Endometrium (tissue), 2 donors: Measurements from ENCODE around the gene FGD3.

Experiments
- FAIRE-seq: peaks from 2 replicates; lab custom pipeline; 2012; peaks lifted over from hg19 to GRCh38; lab: Jason Lieb, UNC
- donor health status: control.
- donor health status: control.

The FGD3 gene

DNA sequence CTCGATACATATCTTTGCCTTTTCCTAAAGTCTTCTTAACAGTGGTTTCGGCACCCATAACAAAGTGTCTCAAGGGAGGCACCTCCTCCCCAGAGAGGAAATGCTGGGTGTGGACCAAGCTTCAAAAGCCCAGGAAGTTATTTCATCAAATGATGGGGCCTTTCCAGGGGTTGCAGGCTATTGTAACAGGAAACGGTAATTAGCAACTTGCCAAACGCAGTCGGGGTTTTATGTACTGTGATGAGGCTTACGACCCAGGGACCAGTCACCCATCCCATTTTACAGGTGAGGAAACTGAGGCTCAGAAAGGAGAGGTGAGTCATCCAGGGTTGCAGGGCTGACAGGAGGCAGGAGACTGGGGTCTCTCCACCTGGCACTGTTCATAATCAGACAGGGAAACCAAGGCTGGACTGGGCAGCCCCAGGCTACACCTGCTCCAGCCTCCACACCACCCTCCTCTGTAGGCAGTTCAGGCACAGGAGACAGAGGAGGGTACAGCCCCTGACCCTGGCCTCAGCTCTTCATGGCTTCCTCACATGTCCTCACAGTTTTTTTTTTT is 81.2 kb downstream of the FGD3 start:
- FAIRE-seq, result no peak

DNA sequence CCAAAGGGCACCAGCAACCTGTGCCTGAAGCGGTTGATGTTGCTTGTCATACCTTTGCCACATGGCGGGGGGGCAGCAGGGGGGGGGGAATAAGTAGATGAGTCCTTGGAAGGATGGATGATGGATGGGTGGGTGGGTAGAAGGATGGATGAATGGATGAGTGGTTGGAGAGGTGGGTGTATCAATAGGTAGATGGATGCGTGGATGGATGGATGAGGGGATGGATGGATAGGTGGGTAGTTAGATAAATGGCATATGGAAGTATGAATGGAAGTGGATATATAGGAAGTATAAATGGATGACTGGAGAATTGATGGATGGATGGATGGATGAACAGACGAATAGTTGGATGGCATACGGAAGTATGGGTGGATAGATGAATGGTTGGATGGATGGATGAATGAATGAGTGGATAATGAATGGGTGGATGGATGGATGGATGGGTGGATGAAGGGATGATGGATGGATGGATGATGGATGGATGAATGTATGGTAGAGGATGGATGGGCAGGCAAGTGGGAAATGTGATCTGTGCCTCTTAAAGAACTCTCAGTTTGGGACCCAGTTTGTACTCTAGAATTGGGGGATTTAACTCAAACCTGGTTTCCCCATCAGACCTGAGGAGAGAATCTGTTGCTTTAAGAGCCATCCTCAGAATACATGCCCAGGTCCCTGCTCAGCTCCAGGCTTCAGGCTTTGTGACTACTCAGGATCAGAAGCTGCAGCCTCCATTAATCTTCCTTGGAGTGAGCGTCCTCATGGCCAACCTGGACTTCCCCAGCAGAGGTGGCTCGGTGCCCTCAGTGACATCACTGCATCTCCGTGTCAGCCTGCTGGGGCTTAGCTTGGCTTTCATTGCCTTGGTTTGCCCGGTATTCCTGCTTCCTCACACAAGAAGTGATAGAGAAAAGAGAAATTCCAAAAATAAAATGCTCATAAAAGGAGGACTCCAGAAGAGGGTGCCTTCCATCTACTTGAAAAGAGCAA is 83.6 kb downstream of the FGD3 start:
- FAIRE-seq, result no peak

DNA sequence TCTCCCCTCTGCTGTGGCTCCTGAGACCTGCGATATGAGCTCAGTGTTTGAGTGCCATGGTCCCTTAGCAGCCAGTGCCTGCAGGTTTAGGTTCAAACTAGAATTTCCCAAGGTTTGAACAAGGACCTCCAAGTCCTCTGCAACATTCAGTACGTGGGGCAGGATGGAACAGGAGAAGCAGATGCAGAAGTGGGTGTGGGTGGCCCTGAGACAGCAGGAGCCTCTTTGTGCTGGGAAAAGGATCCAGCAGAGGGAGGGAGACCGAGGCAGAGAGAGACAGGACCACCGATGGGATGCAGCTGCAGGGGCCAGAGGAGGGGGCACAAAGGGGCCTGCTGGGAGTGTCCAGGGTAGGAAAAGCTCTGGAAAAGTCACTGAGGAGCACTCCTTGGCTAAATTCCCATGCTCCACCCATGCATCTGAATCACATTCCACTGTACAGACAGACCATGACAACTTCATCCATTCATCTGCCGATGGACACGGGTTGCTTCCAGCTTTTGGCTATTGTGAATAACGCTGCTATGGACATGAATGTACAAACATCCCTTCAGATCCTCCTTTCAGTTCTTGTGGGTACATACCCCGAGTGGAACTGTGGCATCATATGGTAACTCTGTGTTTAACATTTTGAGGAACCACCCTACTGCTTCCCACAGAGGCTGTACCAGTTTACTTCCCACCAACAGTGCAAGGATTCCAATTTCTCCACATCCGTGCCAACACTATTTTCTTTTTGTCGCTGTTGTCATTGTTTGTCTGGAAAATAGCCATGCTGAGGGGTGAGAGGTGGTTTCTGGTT is 84.5 kb downstream of the FGD3 start:
- FAIRE-seq, result no peak

DNA sequence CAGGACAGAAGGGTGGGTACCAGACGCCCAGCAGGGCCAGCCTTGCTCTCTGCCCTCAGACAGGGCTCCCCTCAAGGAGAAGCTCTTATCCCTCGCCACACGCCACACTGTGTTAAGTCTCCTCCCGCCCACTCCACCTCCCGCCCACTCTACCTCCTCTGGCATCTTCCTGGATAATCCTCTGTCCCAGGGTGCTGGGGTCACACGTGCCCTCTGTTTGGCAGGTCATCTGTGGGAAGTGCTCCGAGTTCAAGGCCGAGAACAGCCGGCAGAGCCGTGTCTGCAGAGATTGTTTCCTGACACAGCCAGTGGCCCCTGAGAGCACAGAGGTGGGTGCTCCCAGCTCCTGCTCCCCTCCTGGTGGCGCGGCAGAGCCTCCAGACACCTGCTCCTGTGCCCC is 85.2 kb downstream of the FGD3 start:
- no peak for FAIRE-seq

DNA sequence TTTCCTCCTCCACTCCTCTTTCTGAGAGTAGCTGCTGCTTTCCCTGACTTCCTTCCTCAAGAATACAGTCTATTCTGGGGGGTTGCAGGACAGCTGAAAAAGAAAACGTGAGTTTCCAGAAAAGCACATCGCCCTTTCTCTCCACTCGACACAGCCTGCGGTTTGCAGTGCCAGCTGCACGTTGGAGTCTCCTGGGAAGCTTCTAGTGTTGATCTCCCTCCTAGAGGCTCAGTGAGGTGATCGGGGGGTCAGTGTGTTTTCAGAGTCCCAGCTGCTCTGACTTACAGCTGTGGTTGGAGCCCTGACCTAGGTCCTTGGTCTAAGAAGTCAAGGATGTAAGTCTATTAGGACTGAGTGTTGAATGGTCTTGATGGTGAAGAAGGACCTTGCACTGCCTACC is 86.2 kb downstream of the FGD3 start:
- no peak for FAIRE-seq

DNA sequence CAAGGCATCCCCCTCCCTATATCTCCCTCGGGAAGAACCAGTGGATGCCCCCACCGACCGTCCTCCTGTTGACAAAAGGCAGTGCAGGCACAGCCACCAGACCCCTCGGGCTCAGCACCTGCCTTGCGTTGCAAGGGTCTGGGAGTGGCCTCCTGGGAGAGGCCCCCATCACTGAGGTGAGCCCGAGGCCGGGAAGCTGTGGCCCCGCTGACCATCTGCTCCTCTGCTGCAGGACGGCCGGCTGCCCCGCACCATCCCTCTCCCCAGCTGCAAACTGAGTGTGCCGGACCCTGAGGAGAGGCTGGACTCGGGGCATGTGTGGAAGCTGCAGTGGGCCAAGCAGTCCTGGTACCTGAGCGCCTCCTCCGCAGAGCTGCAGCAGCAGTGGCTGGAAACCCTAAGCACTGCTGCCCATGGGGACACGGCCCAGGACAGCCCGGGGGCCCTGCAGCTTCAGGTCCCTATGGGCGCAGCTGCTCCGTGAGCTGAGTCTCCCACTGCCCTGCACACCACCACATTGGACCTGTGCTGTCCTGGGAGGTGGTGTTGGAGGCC is 87.9 kb downstream of the FGD3 start:
- FAIRE-seq, result no peak

DNA sequence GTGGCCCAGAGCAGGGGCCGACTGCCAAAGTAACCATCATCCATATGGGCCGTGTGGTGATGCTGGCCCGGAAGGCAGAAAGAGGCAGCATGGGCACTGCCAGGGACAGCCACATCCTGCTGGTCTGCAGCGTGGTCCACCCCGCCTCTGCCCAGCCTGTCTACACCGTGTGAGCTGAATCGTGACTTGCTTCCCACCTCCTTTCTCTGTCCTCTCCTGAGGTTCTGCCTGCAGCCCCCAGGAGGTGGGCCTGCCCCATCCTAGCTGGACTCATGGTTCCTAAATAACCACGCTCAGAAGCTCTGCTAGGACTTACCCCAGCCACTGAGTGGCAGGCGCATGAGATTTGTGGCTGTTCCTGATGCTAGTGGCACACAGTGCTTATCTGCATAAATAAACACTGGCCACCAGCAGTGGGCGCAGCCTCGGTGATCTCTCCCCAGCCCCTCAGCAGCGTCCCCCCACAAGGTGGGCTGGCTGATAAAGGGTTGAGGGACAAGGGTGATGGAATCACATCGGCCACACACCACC is 88.6 kb downstream of the FGD3 start:
- FAIRE-seq, result no peak

DNA sequence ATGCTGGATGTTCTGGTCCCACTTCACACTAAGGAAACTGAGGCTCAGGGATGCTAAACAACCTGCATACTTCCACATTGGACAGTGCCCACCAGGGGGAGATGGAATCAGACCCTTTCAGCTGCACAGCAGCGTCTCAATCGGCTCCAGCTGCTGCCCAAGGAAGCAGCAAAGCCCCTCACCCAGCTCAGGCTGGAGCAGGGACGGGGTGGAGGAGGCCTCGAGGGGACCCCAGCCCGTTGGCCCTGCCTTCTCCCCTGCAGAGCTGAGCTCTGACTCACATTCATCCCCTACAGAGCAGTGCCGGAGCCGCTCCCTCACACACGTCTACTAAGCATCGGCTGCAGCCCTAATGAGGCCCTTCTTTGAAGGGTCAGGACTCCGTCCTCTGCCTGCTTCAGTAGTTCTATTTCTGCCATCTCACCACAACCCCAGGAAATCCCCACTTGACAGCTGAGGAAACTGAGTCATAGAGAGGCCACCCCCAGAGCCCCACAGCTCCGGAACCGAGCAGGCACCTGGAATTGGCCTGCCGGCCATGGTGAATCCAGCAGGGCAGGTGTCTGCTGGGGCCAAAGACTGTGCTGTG is 89.7 kb downstream of the FGD3 start:
- no peak for FAIRE-seq

DNA sequence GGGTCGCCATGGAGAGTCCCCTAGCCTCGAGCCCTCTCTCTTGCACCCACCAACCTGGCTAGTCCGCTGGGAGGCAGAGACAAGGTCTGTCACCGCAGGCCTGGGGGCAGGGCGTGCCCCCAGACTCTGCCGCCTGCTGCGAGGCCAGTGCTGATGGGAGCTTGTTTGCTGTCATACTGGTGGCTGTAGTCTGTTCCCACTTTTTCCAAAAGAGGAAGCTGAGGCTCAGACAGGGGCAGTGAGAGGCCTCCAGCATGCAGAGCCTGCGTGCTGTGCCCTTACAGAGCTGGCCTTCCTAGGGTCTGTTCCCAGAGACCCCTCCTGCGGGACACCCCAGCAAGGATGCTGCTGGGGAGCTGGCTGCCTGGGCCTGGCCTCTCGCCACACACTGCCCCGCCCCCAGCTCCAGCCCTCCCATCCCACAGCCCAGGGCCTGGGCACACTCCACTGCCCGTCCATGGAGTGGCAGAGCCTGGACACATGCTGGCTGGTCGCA is 90.2 kb downstream of the FGD3 start:
- no peak for FAIRE-seq

DNA sequence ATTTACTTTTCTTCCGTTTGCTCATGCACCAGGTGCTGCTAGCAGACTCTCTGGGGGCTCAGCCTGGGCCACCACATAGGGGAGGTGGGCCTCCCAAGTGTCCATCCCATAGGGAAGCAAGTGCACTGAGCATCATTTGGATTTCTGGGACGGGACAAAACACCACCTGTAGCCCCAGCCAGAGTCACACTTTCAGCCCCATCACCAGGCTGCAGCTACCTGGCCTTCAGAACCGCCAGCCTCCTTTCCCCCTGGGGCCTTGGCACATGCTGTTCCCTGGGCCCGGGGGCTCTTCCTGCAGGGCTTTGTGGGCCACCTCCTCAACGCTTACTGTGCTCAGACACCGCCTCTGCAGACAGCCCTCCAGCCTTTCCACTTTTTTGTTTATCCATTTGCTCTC is 91.6 kb downstream of the FGD3 start:
- FAIRE-seq, result no peak

DNA sequence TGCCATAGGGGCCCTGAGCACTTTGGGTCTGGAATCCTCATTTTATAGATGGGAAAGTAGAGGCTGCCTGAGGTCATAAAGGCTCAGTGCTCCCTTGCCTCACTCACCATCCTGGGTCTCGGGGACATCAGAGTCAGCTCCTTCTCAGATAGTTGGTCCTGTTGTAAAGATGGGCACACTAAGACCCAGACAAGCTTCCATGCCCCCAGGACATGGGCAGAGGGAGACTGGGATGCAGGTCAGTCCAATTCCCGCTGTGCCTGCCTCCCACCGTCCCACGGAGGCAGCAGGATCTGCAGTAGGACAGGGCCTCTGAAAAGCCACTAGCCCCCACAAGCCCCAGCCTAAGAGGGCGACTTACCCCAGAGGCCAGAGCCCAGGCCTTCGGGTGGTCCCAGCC is 92.1 kb downstream of the FGD3 start:
- no peak for FAIRE-seq

DNA sequence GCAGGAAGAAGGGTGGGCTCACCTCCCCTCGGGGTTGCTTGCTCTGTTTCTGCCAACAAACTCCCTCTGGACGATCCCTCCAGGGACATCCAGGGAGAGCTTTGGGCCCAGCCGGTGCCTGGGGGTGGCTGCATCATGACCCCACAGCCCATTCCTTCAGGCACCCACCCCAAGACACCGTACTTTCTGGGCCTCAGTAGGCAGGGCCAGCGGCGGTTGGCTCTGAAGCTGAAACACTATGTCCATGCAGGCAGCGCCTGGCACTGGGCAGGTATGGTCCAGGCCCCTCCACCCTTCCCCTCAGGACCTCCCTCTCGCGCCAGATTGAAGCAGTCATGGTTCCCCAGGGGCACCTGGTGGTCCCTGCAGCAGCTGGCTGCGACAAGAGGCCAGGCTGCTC is 92.7 kb downstream of the FGD3 start:
- no peak for FAIRE-seq

DNA sequence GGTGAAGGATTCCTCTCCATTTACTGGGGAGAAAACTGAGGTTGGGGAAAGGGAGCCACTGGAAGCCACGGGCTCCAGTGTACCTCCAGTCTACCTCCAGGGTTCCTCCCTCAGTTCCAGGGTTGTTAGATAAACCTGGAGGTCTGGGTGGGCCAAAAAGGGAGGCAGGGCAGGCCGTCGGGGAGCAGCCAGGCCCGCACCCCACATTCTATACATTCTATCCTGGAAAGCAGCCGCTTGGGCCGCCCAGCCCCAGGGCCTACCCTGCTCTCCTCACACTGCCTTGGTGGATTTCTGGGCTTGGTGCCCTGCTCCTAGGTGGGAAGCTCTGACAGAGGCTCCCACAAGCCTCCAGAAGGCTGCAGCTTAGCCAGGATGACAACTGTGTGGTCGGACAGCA is 93.1 kb downstream of the FGD3 start:
- FAIRE-seq, result no peak

DNA sequence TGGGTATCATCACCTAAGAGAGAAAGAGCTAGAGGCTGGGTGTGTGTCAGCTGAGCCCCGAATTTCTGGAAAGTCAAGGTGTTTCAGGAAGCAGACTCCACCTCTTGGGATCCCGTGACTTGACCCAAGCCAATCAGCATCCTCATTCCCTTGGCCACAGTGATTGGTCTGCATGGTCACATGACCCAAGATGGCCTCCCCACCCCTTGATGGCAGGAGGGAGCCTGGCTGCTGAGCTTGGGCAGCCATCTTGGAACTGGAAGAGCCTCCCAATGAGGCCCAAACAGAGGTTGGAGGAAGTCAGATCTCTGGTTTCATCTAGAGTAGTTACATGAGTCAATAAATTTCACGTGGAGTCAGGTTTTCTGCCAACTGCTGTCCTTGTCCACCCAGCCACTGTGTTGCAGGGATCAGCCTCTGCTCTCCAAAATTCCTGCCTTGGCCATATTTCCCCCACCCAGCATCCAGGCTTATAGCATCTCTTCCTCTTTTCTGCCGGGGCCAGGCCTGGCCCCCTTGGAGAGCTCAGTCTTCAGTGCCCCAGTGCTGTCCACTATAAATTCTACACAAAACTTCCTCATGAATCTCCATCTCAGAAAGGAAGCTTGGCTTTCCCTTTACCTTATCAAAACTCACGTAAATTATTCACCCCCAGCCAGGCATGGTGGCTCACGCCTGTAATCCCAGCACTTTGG is 93.9 kb downstream of the FGD3 start:
- no peak for FAIRE-seq

DNA sequence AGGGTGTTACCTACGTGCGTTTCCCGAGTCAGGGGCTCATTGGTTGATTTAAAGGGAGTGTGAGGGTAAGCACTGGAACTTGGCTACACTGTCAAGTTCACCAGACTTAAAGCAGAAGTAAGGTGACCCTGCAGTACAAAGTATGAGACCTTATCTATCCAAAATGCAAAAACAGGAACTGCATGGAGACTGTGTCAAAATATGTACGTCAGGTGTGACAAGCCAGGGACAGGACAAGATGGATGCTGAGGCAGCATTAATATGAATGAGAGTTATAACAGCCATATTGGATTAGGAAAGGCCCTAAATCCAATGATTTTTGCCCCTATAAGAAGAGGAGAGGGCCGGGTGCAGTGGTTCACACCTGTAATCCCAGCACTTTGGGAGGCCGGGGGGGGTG is 95.8 kb downstream of the FGD3 start:
- no peak for FAIRE-seq

DNA sequence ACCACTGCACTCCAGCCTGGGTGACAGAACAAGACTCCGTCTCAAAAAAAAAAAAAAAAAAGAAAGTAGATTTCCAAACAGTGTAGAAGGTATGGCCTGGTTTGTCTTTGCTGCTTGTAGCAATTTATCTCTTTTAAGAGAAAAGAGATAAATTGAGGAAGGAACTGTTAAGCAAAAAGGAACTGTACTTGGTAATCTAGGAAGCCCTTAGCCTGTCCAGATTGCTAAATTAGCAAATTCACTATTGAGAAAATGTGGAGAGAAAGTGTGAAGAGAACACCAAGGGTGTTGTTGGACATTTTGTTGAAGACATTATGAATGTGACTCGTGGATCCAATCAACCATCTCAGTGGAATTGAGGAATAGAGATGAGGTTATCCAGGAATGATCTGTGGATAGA is 98.2 kb downstream of the FGD3 start:
- no peak for FAIRE-seq

DNA sequence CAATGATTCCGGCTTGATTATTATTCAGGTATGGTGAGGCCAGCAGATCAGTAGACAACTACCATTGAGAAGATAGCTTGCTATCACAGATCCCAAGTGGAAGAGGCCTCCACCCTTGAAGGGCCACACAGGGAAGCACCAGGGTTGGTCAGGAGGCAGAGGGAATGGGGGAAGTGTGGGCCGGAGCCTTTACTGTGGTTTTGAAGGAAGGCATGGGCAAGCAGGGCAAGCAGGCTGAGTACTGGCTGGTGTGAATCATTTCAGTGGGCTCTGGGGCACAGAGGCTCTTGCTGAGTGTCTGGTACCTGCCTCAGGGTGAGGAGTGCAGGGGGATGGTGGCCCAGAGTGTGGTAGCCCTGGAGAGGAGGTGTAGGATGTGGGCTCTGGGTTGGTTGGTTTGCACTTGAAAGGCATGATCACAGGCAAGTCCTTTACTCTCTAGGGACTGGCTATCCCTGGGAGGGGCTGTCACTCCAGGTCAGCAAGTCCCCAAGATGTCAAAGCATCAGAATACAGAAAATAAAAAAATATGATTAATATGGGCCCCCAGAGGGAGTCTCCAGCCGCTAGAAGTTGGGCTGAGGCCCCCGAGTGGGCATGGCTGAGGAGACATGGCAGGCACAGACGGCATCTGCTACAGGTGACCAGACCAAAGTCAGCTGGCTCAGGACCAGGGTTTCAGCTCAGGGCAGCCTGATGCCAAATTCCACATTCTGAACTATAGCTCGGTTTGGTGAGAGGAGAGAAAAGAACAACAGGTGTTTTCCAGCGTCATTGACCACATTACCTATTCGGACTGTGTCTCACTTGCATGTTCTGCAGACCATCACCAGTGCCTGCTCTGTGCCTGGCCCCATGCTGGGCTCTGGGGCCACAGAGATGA is 101.5 kb downstream of the FGD3 start:
- no peak for FAIRE-seq

DNA sequence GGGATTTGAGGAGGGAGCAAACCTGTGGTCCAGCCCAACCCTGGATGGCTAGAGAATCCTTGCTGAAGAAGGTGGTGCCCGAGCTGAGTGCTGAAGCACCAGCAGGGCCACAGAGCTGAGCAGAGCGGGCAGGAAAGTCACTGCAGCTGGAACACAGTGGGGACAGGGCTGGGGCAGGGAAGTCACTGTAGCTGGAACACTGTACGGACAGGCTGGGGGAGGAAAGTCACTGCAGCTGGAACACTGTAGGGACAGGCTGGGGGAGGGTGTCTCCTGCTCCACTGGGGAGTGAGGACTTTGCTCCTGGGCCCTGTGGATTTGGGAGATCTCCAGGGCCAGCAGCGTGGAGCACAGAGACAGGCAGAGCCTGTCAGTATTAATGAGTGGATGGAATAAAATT is 102.2 kb downstream of the FGD3 start:
- FAIRE-seq, result no peak

DNA sequence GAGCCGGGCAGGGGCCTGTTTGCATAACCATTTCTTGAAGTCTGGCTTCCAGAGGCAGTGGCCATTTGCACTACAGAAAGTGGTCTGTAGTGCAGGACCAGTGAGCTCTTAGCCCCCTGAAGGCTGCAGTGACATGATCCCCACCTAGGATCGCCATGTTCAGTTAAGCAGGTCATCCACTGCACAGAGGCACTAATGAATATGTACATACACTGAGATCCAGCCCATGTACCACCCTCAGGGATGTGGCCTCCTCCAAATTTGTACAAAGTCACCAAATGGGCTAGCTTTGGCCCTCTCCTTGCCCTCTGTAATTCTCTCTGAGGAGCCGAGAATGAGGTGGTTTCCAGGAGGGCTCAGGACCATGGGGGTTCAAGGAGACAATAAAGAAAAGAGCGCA is 102.9 kb downstream of the FGD3 start:
- FAIRE-seq, result no peak

DNA sequence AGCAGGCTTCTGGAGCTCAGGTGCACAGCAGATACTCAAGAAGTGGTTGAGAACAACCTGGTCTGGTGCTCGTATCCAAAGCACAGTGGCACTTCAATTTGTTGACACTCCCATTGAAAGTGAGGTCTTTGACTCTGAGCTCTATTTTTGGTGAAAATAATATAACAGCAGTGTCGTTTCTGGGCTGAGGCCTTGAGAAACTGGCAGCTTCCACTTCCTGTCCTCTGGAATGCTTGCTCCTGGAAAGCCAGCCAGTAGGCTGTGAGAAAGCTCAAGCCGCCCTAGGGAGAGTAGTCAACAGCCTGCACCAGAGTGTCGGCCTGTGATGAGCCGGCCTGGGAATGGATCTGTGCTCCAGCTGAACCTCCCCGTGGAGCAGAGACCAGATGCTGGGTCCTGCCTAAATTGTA is 104.4 kb downstream of the FGD3 start:
- no peak for FAIRE-seq
